ENCODE results near the gene MRPL1. TPM values are rescaled to one million over a fixed set of nuclear protein-coding genes. Genes with fewer than 3 reads are reported as not detected.

Gene MRPL1
- total and polyA plus RNA-seq, 3 donors from 2014 or later = 11.5 to 17.9 (median 16.6) TPM

DNA sequence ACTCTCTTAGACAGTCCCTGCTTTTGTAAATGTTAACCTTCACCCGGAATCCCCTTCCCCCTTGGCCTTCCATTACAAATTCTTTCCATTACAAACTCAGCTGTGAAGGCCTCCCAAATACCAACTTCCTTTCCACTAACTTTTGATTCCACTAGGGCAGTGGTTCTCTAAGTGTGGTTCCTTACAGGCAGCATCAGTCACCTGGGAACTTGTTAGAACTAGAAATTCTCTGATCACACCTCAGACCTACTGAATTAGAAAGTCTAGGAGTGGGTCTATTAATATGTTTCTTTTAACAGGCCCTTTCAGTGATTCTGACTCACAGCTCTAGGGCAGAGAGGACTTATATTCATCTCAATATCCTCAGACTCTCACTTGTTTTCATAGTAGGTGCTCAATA is 19.0 kb upstream of the MRPL1 start:
- H3K9me3 ChIP-seq = no peaks in the 10 kb centered on the region
- H3K27me3 ChIP-seq = no peaks in the 10 kb centered on the region
- DNase-seq = no peak
- H3K4me3 ChIP-seq = no peak overlapping the region
- WGBS, 2 donors = 59 to 60% methylated on average over 1 of the region's 1 CpG
- H3K4me1 ChIP-seq = no peaks in the 10 kb centered on the region
- intact Hi-C loops (cut with DNase I; ENCODE audit: low total_unique reads) = no loop called here
- TF ChIP-seq CTCF (IDR thresholded peaks at IDR 0.05) (no peak), POLR2A (IDR thresholded peaks at IDR 0.05) (no peak)
- no peaks in the 10 kb centered on the region for H3K36me3 ChIP-seq (ENCODE audit: low read depth, missing control alignments)
- no peak overlapping the region for H3K27ac ChIP-seq

DNA sequence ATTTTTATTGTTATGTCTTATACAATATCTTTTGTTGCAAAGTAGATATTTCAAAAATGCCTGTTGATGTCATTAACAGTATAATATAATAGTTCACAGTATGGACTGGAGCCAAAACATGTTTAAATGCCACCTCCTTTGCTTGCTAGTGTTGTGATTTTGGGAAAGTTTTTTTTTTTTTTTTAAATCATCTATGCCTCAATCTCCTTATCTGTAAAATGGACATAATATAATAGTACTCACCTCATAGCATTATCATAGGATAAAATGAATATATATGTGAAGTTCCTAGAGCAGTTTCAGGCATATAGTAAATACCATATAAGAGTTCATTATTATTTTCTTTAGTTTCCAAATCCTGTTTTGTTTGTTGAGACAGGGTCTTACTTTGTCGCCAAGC is 18.3 kb upstream of the MRPL1 start:
- no peaks in the 10 kb centered on the region for H3K36me3 ChIP-seq (ENCODE audit: low read depth, missing control alignments)
- H3K4me1 ChIP-seq = no peaks in the 10 kb centered on the region
- no peak for TF ChIP-seq CTCF (IDR thresholded peaks at IDR 0.05)
- no peak for TF ChIP-seq POLR2A (IDR thresholded peaks at IDR 0.05)
- no peak overlapping the region for H3K27ac ChIP-seq
- intact Hi-C loops (cut with DNase I; ENCODE audit: low total_unique reads) = no loop called here
- WGBS, 2 donors = 94 to 100% methylated on average over 1 of the region's 1 CpG
- H3K27me3 ChIP-seq = no peaks in the 10 kb centered on the region
- H3K4me3 ChIP-seq = no peak overlapping the region
- no peak for DNase-seq
- H3K9me3 ChIP-seq = no peaks in the 10 kb centered on the region

- TF ChIP-seq POLR2A (IDR thresholded peaks at IDR 0.05) (no peak), CTCF (IDR thresholded peaks at IDR 0.05) (no peak)
- 79 to 86% methylated on average over 1 of the region's 1 CpG for WGBS, 2 donors
- H3K27ac ChIP-seq = no peak overlapping the region
- DNase-seq = no peak
- H3K4me3 ChIP-seq = no peak overlapping the region
- intact Hi-C loops (cut with DNase I; ENCODE audit: low total_unique reads) = no loop called here
- H3K4me1 ChIP-seq = no peaks in the 10 kb centered on the region
- H3K9me3 ChIP-seq = no peaks in the 10 kb centered on the region
- no peaks in the 10 kb centered on the region for H3K27me3 ChIP-seq
- no peaks in the 10 kb centered on the region for H3K36me3 ChIP-seq (ENCODE audit: low read depth, missing control alignments)
These were observed 17.2 kb upstream of the MRPL1 start for GRCh38 chr4:77845400-77845799.

DNA sequence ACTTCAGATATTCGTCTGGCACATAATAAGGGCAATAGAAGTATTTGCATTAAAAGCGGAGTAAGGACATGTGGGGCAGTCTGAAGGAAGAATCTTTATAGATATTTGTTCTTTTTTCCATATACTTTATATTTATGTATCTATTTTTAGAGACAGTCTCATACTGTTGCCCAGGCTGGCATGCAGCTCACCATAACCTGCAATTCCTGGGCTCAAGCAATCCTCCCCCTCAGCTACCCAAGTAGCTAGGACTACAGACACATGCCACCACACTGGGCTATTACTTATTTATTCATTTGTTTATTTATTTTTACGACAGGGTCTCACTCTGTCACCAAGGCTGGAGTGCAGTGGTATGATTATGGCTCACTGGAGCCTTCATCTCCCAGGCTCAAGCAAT is 16.7 kb upstream of the MRPL1 start:
- no peaks in the 10 kb centered on the region for H3K4me1 ChIP-seq
- H3K36me3 ChIP-seq (ENCODE audit: low read depth, missing control alignments) = no peaks in the 10 kb centered on the region
- no peak for DNase-seq
- H3K9me3 ChIP-seq = no peaks in the 10 kb centered on the region
- H3K4me3 ChIP-seq = no peak overlapping the region
- TF ChIP-seq CTCF (IDR thresholded peaks at IDR 0.05) = no peak
- TF ChIP-seq POLR2A (IDR thresholded peaks at IDR 0.05) = no peak
- H3K27me3 ChIP-seq = no peaks in the 10 kb centered on the region
- WGBS, 2 donors = 86 to 92% methylated on average over 3 of the region's 3 CpGs
- no peak overlapping the region for H3K27ac ChIP-seq
- intact Hi-C loops (cut with DNase I; ENCODE audit: low total_unique reads) = no loop called here

- Histone ChIP-seq H3K4me3 (no peak overlapping the region), H3K27ac (no peak overlapping the region), H3K36me3 (ENCODE audit: low read depth, missing control alignments) (no peaks in the 10 kb centered on the region), H3K27me3 (no peaks in the 10 kb centered on the region), H3K9me3 (no peaks in the 10 kb centered on the region), H3K4me1 (no peaks in the 10 kb centered on the region)
- intact Hi-C loops (cut with DNase I; ENCODE audit: low total_unique reads) = no loop called here
- WGBS, 2 donors = 82 to 84% methylated on average over 6 of the region's 6 CpGs
- DNase-seq = no peak
- no peak for TF ChIP-seq CTCF (IDR thresholded peaks at IDR 0.05)
- no peak for TF ChIP-seq POLR2A (IDR thresholded peaks at IDR 0.05)
These were observed 14.1 kb upstream of the MRPL1 start for GRCh38 chr4:77848508-77848907.
